HCT116 (cell line): ENCODE measurements around the gene OTUD7B.
"Not testable (repeated sequence)": the region's sequence is repeated elsewhere in the genome, so short reads cannot be mapped to it uniquely, and the experiment has no call there.

Source experiments
- CEBPB ChIP-seq: IDR thresholded peaks from 2 replicates; pipeline ENCODE4 v1.6.1; 2012; ENCODE audit warnings: low read depth
- CTCF ChIP-seq, 3 experiments: fragments of 200-600 bp in 1 of 3; sonication (generic) in 1 of 3; IDR thresholded peaks in 2 of 3; conservative IDR thresholded peaks in 1 of 3; 2 replicates each; pipeline ENCODE4 v1.5.1; 2012 to 2017; ENCODE audit warnings: low read depth in 2 of 3, low read length in 2 of 3, antibody characterized with exemption in 1 of 3, borderline replicate concordance in 1 of 3, control low read depth in 1 of 3, mild to moderate bottlenecking in 1 of 3, mixed read lengths in 1 of 3, mixed run types in 1 of 3, moderate library complexity in 1 of 3; ENCODE audit not compliant: insufficient read depth in 1 of 3
- EZH2 ChIP-seq: fragments of 200-600 bp; sonication (generic); IDR thresholded peaks from 2 replicates; pipeline ENCODE4 v1.6.1; 2017; ENCODE audit warnings: antibody characterized with exemption, mixed run types
- EZH2phosphoT487 ChIP-seq: fragments of 200-600 bp; IDR thresholded peaks from 2 replicates; pipeline ENCODE4 v1.6.1; 2018; ENCODE audit warnings: antibody characterized with exemption, borderline replicate concordance
- FOSL1 ChIP-seq: IDR thresholded peaks from 2 replicates; pipeline ENCODE4 v1.6.1; 2012; ENCODE audit warnings: low read depth
- JUND ChIP-seq: IDR thresholded peaks from 2 replicates; pipeline ENCODE4 v1.6.1; 2012
- POLR2A ChIP-seq: IDR thresholded peaks from 2 replicates; pipeline ENCODE4 v1.7.0; 2011; ENCODE audit warnings: borderline replicate concordance; ENCODE audit not compliant: insufficient read depth, insufficient read length; ENCODE audit errors: extremely low read depth
- POLR2AphosphoS5 ChIP-seq: IDR thresholded peaks from 2 replicates; pipeline ENCODE4 v1.6.1; 2011; ENCODE audit warnings: mild to moderate bottlenecking, low read depth, low read length, moderate library complexity
- RAD21 ChIP-seq: IDR thresholded peaks from 2 replicates; pipeline ENCODE4 v1.6.1; 2012; ENCODE audit warnings: low read depth, mild to moderate bottlenecking
- SIN3A ChIP-seq: IDR thresholded peaks from 2 replicates; pipeline ENCODE4 v1.6.1; 2012; ENCODE audit warnings: low read depth
- SRF ChIP-seq: IDR thresholded peaks from 2 replicates; pipeline ENCODE4 v1.6.1; 2012; ENCODE audit warnings: low read depth
- YY1 ChIP-seq: IDR thresholded peaks from 2 replicates; pipeline ENCODE4 v1.6.1; 2011; ENCODE audit warnings: low read length, low read depth, moderate library complexity, mild to moderate bottlenecking; ENCODE audit not compliant: insufficient replicate concordance; ENCODE audit errors: extremely low read depth
- ZBTB33 ChIP-seq: IDR thresholded peaks from 2 replicates; pipeline ENCODE4 v1.6.1; 2011; ENCODE audit warnings: mild to moderate bottlenecking, low read length, moderate library complexity; ENCODE audit not compliant: insufficient replicate concordance; ENCODE audit errors: extremely low read depth

DNA sequence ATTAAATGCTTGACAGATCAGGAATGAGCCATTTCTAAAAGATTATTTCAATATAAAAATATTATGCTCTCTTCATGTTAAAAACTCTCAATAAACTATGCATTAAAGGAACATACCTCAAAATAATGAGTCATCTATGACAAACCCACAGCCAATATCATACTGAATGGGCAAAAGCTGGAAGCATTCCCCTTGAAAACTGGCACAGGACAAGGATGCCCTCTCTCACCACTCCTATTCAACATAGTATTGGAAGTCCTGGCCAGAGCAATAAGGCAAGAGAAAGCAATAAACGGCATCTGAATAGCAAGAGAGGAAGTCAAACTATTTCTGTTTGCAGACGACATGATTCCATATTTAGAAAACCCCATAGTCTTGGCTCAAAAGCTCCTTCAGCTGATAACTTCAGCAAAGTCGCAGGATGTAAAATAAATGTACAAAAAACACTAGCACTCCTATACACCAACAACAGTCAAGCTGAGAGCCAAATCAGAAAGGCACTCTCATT is 41.4 kb upstream of the OTUD7B start:
- TF ChIP-seq POLR2A; CTCF (IDR thresholded peaks at IDR 0.05 in 2 of 3, conservative IDR thresholded peaks at IDR 0.05 in 1 of 3; ENCODE audit: borderline replicate concordance in 1 of 3, insufficient read depth in 1 of 3, low read depth in 2 of 3, low read length in 2 of 3); EZH2; FOSL1; SRF; JUND; EZH2phosphoT487; CEBPB; YY1; SIN3A; RAD21; POLR2AphosphoS5; ZBTB33: not testable (repeated sequence)
